Measurements from ENCODE around the gene GOLGA6C.
"Not testable (repeated sequence)": the region's sequence is repeated elsewhere in the genome, so short reads cannot be mapped to it uniquely, and the experiment has no call there.

Gene GOLGA6C

GRCh38 chr15:75258034-75258433 lies at the start of gene GOLGA6C:
TSS of gene GOLGA6C (plus strand) at chr15:75258334. CDS start at chr15:75258599, 265 bp downstream.
- not testable (repeated sequence) for DNase-seq

- no peak for DNase-seq
Observed at GRCh38 chr15:75208501-75209288, 49.4 kb upstream of the GOLGA6C start.

GRCh38 chr15:75209289-75209676 lies 48.9 kb upstream of the GOLGA6C start:
- no peak for DNase-seq

- DNase-seq, result no peak
Observed at GRCh38 chr15:75210811-75211230, 47.3 kb upstream of the GOLGA6C start.

- no peak for DNase-seq
Observed at GRCh38 chr15:75211436-75212199, 46.5 kb upstream of the GOLGA6C start.

- DNase-seq, result no peak
Observed at GRCh38 chr15:75212200-75212858, 45.8 kb upstream of the GOLGA6C start.

- no peak for DNase-seq
Observed at GRCh38 chr15:75213212-75213767, 44.8 kb upstream of the GOLGA6C start.

GRCh38 chr15:75213768-75214221 lies 44.3 kb upstream of the GOLGA6C start:
- DNase-seq, result no peak

- DNase-seq, result no peak
Observed at GRCh38 chr15:75214293-75215096, 43.6 kb upstream of the GOLGA6C start.

GRCh38 chr15:75215107-75216004 lies 42.8 kb upstream of the GOLGA6C start:
- DNase-seq, result no peak

- DNase-seq, result no peak
Observed at GRCh38 chr15:75217012-75217411, 41.1 kb upstream of the GOLGA6C start.

GRCh38 chr15:75217574-75217973 lies 40.6 kb upstream of the GOLGA6C start:
- DNase-seq, result not testable (repeated sequence)

GRCh38 chr15:75219507-75219929 lies 38.6 kb upstream of the GOLGA6C start:
- not testable (repeated sequence) for DNase-seq

- DNase-seq, result no peak
Observed at GRCh38 chr15:75223688-75224087, 34.4 kb upstream of the GOLGA6C start.

GRCh38 chr15:75224281-75224680 lies 33.9 kb upstream of the GOLGA6C start:
- DNase-seq, result no peak

GRCh38 chr15:75225102-75225836 lies 32.9 kb upstream of the GOLGA6C start:
- DNase-seq, result not testable (repeated sequence)

- no peak for DNase-seq
Observed at GRCh38 chr15:75225951-75226732, 32.0 kb upstream of the GOLGA6C start.

GRCh38 chr15:75227112-75227511 lies 31.0 kb upstream of the GOLGA6C start:
- not testable (repeated sequence) for DNase-seq

- no peak for DNase-seq
Observed at GRCh38 chr15:75227663-75228280, 30.4 kb upstream of the GOLGA6C start.

Measured in right forelimb (tissue), 1 donor.